HepG2 (cell line): ENCODE results near the gene TK1. TPM values are rescaled to one million over a fixed set of nuclear protein-coding genes. Genes with fewer than 3 reads are reported as not detected.

Experiments
- ADNP ChIP-seq: sonication (generic); formaldehyde crosslinking; IDR thresholded peaks from 2 replicates; pipeline ENCODE4 v1.4.0; 2020; ENCODE audit warnings: missing genetic modification reagents
- ATF7-NPFF ChIP-seq: sonication (generic); formaldehyde crosslinking; IDR thresholded peaks from 2 replicates; pipeline ENCODE4 v1.8.1; 2023; ENCODE audit warnings: mild to moderate bottlenecking, low read depth, missing genetic modification reagents, moderate library complexity
- KLF15 ChIP-seq: sonication (generic); formaldehyde crosslinking; IDR thresholded peaks from 2 replicates; pipeline ENCODE4 v1.8.1; 2023; ENCODE audit warnings: borderline replicate concordance, mild to moderate bottlenecking, inconsistent platforms, missing genetic modification reagents, mixed read lengths
- NFYC ChIP-seq: IDR thresholded peaks from 2 replicates; pipeline ENCODE4 v1.6.1; 2016; ENCODE audit warnings: missing genetic modification reagents, missing compliant biosample characterization
- PHF20 ChIP-seq: sonication (generic); formaldehyde crosslinking; IDR thresholded peaks from 2 replicates; pipeline ENCODE4 v1.5.0; 2020; ENCODE audit warnings: mild to moderate bottlenecking, missing genetic modification reagents
- ZFX ChIP-seq: sonication (generic); formaldehyde crosslinking; IDR thresholded peaks from 2 replicates; pipeline ENCODE4 v1.4.0; 2020; ENCODE audit warnings: mild to moderate bottlenecking, low read depth, missing genetic modification reagents, moderate library complexity
- ZMYM2 ChIP-seq: sonication (generic); formaldehyde crosslinking; IDR thresholded peaks from 2 replicates; pipeline ENCODE4 v1.8.0; 2022; ENCODE audit warnings: mild to moderate bottlenecking, missing genetic modification reagents
- ZNF121 ChIP-seq: sonication (generic); formaldehyde crosslinking; IDR thresholded peaks from 2 replicates; pipeline ENCODE4 v1.5.0; 2020; ENCODE audit warnings: mild to moderate bottlenecking, missing genetic modification reagents
- ZNF296 ChIP-seq: sonication (generic); formaldehyde crosslinking; conservative IDR thresholded peaks from 2 replicates; pipeline ENCODE4 v1.5.0; 2020; ENCODE audit warnings: mild to moderate bottlenecking, missing genetic modification reagents
- ZNF430 ChIP-seq: sonication (generic); formaldehyde crosslinking; IDR thresholded peaks from 2 replicates; pipeline ENCODE4 v1.9.0; 2021; ENCODE audit warnings: mild to moderate bottlenecking, missing genetic modification reagents
- ZNF570 ChIP-seq: sonication (generic); formaldehyde crosslinking; IDR thresholded peaks from 2 replicates; pipeline ENCODE4 v1.4.0; 2020; ENCODE audit warnings: mild to moderate bottlenecking, missing genetic modification reagents, borderline replicate concordance
- ZNF607 ChIP-seq: sonication (generic); formaldehyde crosslinking; IDR thresholded peaks from 2 replicates; pipeline ENCODE4 v1.5.1; 2020; ENCODE audit warnings: missing genetic modification reagents, mild to moderate bottlenecking, borderline replicate concordance
- ZNF75D ChIP-seq: sonication (generic); formaldehyde crosslinking; IDR thresholded peaks from 2 replicates; pipeline ENCODE4 v1.8.1; 2023; ENCODE audit warnings: missing genetic modification reagents, mild to moderate bottlenecking, borderline replicate concordance
- polyA plus RNA-seq, 8 experiments: library from polyadenylated mRNA; depleted of rRNA in 3 of 8; stranded (reverse) in 7 of 8; unstranded in 1 of 8; fragments of >200 nt; fragmentation: Illumina TruSeq in 4 of 8; extraction: Trizol in 4 of 8; gene quantifications; 2 replicates each; pipeline versions ENCODE4 v1.2.1 to v1.2.3, GENCODE V29; 2011 to 2016; ENCODE audit warnings: low read depth in 4 of 8, missing spikeins in 1 of 8, mixed read lengths in 1 of 8; ENCODE audit not compliant: insufficient read depth in 1 of 8
- total RNA-seq, 5 experiments: library from RNA; depleted of rRNA; stranded (reverse); fragments of >200 nt; fragmentation: Illumina TruSeq; extraction: Trizol; gene quantifications; 2 replicates each; pipeline ENCODE4 v1.2.3, GENCODE V29; 2016; ENCODE audit warnings: low read depth in 1 of 5
- TF ChIP-seq, protein P1 (sequence below): sonication (generic); formaldehyde crosslinking; IDR thresholded peaks from 2 replicates; pipeline ENCODE4 v1.5.0; 2020; ENCODE audit warnings: mild to moderate bottlenecking, missing genetic modification reagents, borderline replicate concordance
- TF ChIP-seq, protein P2 (sequence below): sonication (generic); formaldehyde crosslinking; IDR thresholded peaks from 2 replicates; pipeline ENCODE4 v1.4.0; 2020; ENCODE audit warnings: mild to moderate bottlenecking, missing genetic modification reagents
- TF ChIP-seq, protein P3 (sequence below): sonication (generic); formaldehyde crosslinking; IDR thresholded peaks from 2 replicates; pipeline ENCODE4 v1.5.0; 2020; ENCODE audit warnings: mild to moderate bottlenecking, missing genetic modification reagents

TK1 gene
- total and polyA plus RNA-seq, 2 of the 13 experiments (the other 11 are each of a cell fraction or from before 2014, with no cell fraction given), result 45.0 to 96.0 TPM

DNA sequence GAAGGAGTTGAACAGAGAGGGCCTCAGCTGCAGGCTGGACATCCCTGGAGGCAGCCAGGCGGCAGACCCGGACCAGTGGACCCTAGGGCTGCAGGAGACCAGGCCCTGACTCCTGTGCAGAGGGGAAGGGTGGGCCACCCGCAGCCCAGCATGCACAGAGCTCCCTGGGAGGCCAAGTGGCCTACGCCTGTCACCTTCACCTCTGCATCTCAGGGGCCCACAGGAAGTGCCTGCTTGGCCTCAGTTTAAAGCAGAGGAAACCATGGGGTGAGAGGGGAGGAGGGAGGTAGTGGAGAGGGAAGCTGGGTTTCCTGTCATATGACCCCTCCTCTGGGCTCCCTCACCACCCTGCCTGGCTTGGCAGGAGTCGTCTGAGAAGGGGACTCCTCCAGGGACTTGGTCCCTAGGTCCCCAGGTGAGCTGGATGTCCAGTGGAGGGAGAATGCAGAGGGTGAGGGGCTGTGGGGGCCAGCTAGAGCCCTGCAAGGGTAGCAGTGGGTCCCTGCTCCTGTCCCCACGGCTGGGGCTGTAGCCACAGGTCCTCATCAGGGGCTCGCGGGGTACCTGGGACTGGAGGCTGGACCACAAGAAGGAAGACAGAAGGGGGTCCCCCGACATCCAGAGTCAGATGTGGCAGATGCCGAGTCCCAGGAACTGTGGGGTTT is 56.3 kb downstream of the TK1 start, which contains the start of gene TMC8 (continued):
- TF ChIP-seq, protein P1, sequence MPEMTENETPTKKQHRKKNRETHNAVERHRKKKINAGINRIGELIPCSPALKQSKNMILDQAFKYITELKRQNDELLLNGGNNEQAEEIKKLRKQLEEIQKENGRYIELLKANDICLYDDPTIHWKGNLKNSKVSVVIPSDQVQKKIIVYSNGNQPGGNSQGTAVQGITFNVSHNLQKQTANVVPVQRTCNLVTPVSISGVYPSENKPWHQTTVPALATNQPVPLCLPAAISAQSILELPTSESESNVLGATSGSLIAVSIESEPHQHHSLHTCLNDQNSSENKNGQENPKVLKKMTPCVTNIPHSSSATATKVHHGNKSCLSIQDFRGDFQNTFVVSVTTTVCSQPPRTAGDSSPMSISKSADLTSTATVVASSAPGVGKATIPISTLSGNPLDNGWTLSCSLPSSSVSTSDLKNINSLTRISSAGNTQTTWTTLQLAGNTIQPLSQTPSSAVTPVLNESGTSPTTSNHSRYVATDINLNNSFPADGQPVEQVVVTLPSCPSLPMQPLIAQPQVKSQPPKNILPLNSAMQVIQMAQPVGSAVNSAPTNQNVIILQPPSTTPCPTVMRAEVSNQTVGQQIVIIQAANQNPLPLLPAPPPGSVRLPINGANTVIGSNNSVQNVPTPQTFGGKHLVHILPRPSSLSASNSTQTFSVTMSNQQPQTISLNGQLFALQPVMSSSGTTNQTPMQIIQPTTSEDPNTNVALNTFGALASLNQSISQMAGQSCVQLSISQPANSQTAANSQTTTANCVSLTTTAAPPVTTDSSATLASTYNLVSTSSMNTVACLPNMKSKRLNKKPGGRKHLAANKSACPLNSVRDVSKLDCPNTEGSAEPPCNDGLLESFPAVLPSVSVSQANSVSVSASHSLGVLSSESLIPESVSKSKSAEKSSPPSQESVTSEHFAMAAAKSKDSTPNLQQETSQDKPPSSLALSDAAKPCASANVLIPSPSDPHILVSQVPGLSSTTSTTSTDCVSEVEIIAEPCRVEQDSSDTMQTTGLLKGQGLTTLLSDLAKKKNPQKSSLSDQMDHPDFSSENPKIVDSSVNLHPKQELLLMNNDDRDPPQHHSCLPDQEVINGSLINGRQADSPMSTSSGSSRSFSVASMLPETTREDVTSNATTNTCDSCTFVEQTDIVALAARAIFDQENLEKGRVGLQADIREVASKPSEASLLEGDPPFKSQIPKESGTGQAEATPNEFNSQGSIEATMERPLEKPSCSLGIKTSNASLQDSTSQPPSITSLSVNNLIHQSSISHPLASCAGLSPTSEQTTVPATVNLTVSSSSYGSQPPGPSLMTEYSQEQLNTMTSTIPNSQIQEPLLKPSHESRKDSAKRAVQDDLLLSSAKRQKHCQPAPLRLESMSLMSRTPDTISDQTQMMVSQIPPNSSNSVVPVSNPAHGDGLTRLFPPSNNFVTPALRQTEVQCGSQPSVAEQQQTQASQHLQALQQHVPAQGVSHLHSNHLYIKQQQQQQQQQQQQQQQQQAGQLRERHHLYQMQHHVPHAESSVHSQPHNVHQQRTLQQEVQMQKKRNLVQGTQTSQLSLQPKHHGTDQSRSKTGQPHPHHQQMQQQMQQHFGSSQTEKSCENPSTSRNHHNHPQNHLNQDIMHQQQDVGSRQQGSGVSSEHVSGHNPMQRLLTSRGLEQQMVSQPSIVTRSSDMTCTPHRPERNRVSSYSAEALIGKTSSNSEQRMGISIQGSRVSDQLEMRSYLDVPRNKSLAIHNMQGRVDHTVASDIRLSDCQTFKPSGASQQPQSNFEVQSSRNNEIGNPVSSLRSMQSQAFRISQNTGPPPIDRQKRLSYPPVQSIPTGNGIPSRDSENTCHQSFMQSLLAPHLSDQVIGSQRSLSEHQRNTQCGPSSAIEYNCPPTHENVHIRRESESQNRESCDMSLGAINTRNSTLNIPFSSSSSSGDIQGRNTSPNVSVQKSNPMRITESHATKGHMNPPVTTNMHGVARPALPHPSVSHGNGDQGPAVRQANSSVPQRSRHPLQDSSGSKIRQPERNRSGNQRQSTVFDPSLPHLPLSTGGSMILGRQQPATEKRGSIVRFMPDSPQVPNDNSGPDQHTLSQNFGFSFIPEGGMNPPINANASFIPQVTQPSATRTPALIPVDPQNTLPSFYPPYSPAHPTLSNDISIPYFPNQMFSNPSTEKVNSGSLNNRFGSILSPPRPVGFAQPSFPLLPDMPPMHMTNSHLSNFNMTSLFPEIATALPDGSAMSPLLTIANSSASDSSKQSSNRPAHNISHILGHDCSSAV (CRISPR knock-in tag), result no peak
- no peak for TF ChIP-seq ZNF430 (CRISPR knock-in tag)
- TF ChIP-seq, protein P2, sequence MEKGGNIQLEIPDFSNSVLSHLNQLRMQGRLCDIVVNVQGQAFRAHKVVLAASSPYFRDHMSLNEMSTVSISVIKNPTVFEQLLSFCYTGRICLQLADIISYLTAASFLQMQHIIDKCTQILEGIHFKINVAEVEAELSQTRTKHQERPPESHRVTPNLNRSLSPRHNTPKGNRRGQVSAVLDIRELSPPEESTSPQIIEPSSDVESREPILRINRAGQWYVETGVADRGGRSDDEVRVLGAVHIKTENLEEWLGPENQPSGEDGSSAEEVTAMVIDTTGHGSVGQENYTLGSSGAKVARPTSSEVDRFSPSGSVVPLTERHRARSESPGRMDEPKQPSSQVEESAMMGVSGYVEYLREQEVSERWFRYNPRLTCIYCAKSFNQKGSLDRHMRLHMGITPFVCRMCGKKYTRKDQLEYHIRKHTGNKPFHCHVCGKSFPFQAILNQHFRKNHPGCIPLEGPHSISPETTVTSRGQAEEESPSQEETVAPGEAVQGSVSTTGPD (CRISPR knock-in tag), result no peak
- TF ChIP-seq PHF20 (CRISPR knock-in tag), result peak; percentile 53; the same call in 1 of the 2 replicates
- TF ChIP-seq ZFX (CRISPR knock-in tag), result peak; percentile 95
- no peak for TF ChIP-seq KLF15 (CRISPR knock-in tag)
- TF ChIP-seq ZNF75D (CRISPR knock-in tag), result no peak
- 0 out of 2 replicates have a peak, but pooled peaks have one; percentile 38 for TF ChIP-seq ZNF607
- TF ChIP-seq, protein P3, sequence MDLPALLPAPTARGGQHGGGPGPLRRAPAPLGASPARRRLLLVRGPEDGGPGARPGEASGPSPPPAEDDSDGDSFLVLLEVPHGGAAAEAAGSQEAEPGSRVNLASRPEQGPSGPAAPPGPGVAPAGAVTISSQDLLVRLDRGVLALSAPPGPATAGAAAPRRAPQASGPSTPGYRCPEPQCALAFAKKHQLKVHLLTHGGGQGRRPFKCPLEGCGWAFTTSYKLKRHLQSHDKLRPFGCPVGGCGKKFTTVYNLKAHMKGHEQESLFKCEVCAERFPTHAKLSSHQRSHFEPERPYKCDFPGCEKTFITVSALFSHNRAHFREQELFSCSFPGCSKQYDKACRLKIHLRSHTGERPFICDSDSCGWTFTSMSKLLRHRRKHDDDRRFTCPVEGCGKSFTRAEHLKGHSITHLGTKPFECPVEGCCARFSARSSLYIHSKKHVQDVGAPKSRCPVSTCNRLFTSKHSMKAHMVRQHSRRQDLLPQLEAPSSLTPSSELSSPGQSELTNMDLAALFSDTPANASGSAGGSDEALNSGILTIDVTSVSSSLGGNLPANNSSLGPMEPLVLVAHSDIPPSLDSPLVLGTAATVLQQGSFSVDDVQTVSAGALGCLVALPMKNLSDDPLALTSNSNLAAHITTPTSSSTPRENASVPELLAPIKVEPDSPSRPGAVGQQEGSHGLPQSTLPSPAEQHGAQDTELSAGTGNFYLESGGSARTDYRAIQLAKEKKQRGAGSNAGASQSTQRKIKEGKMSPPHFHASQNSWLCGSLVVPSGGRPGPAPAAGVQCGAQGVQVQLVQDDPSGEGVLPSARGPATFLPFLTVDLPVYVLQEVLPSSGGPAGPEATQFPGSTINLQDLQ, result no peak
- TF ChIP-seq NFYC, result no peak
- no peak for TF ChIP-seq ZNF296
- TF ChIP-seq ZNF121 (CRISPR knock-in tag), result no peak
- no peak for TF ChIP-seq ATF7-NPFF (CRISPR knock-in tag)
- TF ChIP-seq ZNF570 (CRISPR knock-in tag), result no peak
- TF ChIP-seq ADNP (CRISPR knock-in tag), result no peak
- peak; percentile 65; the same call in 1 of the 2 replicates for TF ChIP-seq ZMYM2 (CRISPR knock-in tag)
